OCI-LY7 (cell line): ENCODE measurements around the gene RNF208. TPM values are rescaled to one million over a fixed set of nuclear protein-coding genes. Genes with fewer than 3 reads are reported as not detected.

ENCODE experiments used
- BruUV-seq: library from RNA; stranded (reverse); fragments of 400-500 nt; replicated peaks from 2 replicates; lab custom pipeline; 2021; lab: Mats Ljungman, UMichigan
- CTCF ChIA-PET: fragments of 300-600 bp; sonication (Branson Sonifier 250); formaldehyde crosslinking; loops from one replicate; lab custom pipeline; 2022; ENCODE audit warnings: antibody characterized with exemption; ENCODE audit not compliant: unreplicated experiment; lab: Charles Lee
- POLR2A ChIA-PET: fragments of 300-600 bp; sonication (Branson Sonifier 250); formaldehyde crosslinking; loops from one replicate; lab custom pipeline; 2022; ENCODE audit warnings: antibody characterized with exemption; lab: Charles Lee
- DNase-seq: peaks from one replicate; pipeline ENCODE4 v3.0.0-alpha.2; 2015; ENCODE audit warnings: low spot score
- H2AFZ ChIP-seq: fragments of 200-600 bp; sonication (generic), shearing (Covaris generic); 2 replicates; pipeline ENCODE4 v1.6.1; 2014; ENCODE audit warnings: mild to moderate bottlenecking, antibody characterized with exemption, low read length, moderate library complexity
- H3K27ac ChIP-seq: fragments of 200-600 bp; sonication (generic); 2 replicates; pipeline ENCODE4 v1.5.1; 2014; ENCODE audit warnings: mixed run types, low read depth, mild to moderate bottlenecking, moderate library complexity, low read length, inconsistent platforms; ENCODE audit not compliant: poor library complexity, severe bottlenecking
- H3K36me3 ChIP-seq: fragments of 200-600 bp; sonication (generic); 2 replicates; pipeline ENCODE4 v1.6.1; 2014; ENCODE audit warnings: mild to moderate bottlenecking, antibody characterized with exemption, low read length, moderate library complexity, mixed read lengths; ENCODE audit not compliant: insufficient read depth
- H3K4me1 ChIP-seq: fragments of 200-600 bp; sonication (generic); 2 replicates; pipeline ENCODE4 v1.5.1; 2014; ENCODE audit warnings: mild to moderate bottlenecking, low read length; ENCODE audit not compliant: insufficient read depth, poor library complexity, severe bottlenecking
- H3K4me2 ChIP-seq: fragments of 200-600 bp; sonication (generic); 2 replicates; pipeline ENCODE4 v1.6.1; 2014; ENCODE audit warnings: mild to moderate bottlenecking, low read length
- H3K4me3 ChIP-seq: fragments of 200-600 bp; sonication (generic); 2 replicates; pipeline ENCODE4 v1.5.1; 2014; ENCODE audit warnings: mild to moderate bottlenecking, low read depth, low read length; ENCODE audit not compliant: poor library complexity, severe bottlenecking
- H3K79me2 ChIP-seq: fragments of 200-600 bp; sonication (generic); 2 replicates; pipeline ENCODE4 v1.6.1; 2016; ENCODE audit warnings: low read depth, mild to moderate bottlenecking, low read length, moderate library complexity, mixed read lengths; ENCODE audit not compliant: insufficient read depth
- H3K9me2 ChIP-seq: fragments of 200-600 bp; sonication (generic); 2 replicates; pipeline ENCODE4 v1.6.1; 2016; ENCODE audit warnings: mild to moderate bottlenecking, low read length, mixed read lengths; ENCODE audit not compliant: insufficient read depth
- H3K9me3 ChIP-seq: fragments of 200-600 bp; sonication (generic); 2 replicates; pipeline ENCODE4 v1.6.1; 2014; ENCODE audit warnings: mild to moderate bottlenecking, mixed run types, low read length, mixed read lengths
- H4K20me1 ChIP-seq: fragments of 200-600 bp; sonication (generic); 2 replicates; pipeline ENCODE4 v1.6.1; 2014; ENCODE audit warnings: mild to moderate bottlenecking, antibody characterized with exemption, low read length, moderate library complexity, mixed read lengths; ENCODE audit not compliant: insufficient read depth
- EZH2phosphoT487 ChIP-seq: fragments of 200-600 bp; sonication (generic); IDR thresholded peaks from 2 replicates; pipeline ENCODE4 v1.6.1; 2018; ENCODE audit warnings: low read depth, borderline replicate concordance, mild to moderate bottlenecking, mixed run types, antibody characterized with exemption, low read length, moderate library complexity, mixed read lengths
- intact Hi-C: fragments of 100-400 bp; cut with micrococcal nuclease; formaldehyde crosslinking; loops from one replicate; pipeline ENCODE4 v1.10.0; 2022; ENCODE audit not compliant: unreplicated experiment
- total RNA-seq, 2 experiments: library from RNA; depleted of rRNA in 1 of 2; stranded (reverse); fragments of >200 nt in 1 of 2; shearing (Covaris generic) in 1 of 2; gene quantifications; 2 replicates each; pipeline ENCODE4 v1.2.3, GENCODE V29; 2014 to 2022
- TF ChIP-seq, protein P1 (sequence below): fragments of 200-600 bp; sonication (generic); conservative IDR thresholded peaks from 2 replicates; pipeline ENCODE4 v1.5.1; 2014; ENCODE audit warnings: mild to moderate bottlenecking, antibody characterized with exemption, low read length, moderate library complexity, mixed read lengths

Gene RNF208
- total RNA-seq, 2 experiments from 2014 or later, result 0.47 to 5.5 TPM

- H3K36me3 ChIP-seq, result no peaks in the 10 kb centered on the region; the same call in 1 of the 2 replicates
- ChIA-PET POLR2A (no interaction called here), CTCF (interaction anchor here (0.6 to 1.2 kb wide), 3 partner anchors 59 to 107 kb away, joined by 3 to 6 read pairs (median 3); no protein-coding TSS in a partner anchor)
- H3K27ac ChIP-seq, result peak overlapping the region; percentile 29
- peak overlapping the region; percentile 48 for H3K4me3 ChIP-seq
- H3K4me2 ChIP-seq, result peak overlapping the region; percentile 75
- no peaks in the 10 kb centered on the region for H3K9me2 ChIP-seq
- H4K20me1 ChIP-seq, result no peaks in the 10 kb centered on the region
- peaks cover 49% of the 10 kb centered on the region for H3K4me1 ChIP-seq
- peaks cover 17% of the 10 kb centered on the region; the same call in 1 of the 2 replicates for H3K79me2 ChIP-seq
- peak; percentile 90 for DNase-seq
- no peak overlapping the region for H2AFZ ChIP-seq
- TF ChIP-seq, protein P1, sequence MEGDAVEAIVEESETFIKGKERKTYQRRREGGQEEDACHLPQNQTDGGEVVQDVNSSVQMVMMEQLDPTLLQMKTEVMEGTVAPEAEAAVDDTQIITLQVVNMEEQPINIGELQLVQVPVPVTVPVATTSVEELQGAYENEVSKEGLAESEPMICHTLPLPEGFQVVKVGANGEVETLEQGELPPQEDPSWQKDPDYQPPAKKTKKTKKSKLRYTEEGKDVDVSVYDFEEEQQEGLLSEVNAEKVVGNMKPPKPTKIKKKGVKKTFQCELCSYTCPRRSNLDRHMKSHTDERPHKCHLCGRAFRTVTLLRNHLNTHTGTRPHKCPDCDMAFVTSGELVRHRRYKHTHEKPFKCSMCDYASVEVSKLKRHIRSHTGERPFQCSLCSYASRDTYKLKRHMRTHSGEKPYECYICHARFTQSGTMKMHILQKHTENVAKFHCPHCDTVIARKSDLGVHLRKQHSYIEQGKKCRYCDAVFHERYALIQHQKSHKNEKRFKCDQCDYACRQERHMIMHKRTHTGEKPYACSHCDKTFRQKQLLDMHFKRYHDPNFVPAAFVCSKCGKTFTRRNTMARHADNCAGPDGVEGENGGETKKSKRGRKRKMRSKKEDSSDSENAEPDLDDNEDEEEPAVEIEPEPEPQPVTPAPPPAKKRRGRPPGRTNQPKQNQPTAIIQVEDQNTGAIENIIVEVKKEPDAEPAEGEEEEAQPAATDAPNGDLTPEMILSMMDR, result peak; percentile 99
- TF ChIP-seq EZH2phosphoT487, result no peak
- intact Hi-C loops, result loop anchor here (2.0 kb wide), 2 partner anchors 32 to 168 kb away; no protein-coding TSS in a partner anchor
- BruUV-seq, result no TSS peak
- H3K9me3 ChIP-seq, result no peaks in the 10 kb centered on the region
Observed at GRCh38 chr9:137236238-137236935, 14.3 kb upstream of the RNF208 start.

DNA sequence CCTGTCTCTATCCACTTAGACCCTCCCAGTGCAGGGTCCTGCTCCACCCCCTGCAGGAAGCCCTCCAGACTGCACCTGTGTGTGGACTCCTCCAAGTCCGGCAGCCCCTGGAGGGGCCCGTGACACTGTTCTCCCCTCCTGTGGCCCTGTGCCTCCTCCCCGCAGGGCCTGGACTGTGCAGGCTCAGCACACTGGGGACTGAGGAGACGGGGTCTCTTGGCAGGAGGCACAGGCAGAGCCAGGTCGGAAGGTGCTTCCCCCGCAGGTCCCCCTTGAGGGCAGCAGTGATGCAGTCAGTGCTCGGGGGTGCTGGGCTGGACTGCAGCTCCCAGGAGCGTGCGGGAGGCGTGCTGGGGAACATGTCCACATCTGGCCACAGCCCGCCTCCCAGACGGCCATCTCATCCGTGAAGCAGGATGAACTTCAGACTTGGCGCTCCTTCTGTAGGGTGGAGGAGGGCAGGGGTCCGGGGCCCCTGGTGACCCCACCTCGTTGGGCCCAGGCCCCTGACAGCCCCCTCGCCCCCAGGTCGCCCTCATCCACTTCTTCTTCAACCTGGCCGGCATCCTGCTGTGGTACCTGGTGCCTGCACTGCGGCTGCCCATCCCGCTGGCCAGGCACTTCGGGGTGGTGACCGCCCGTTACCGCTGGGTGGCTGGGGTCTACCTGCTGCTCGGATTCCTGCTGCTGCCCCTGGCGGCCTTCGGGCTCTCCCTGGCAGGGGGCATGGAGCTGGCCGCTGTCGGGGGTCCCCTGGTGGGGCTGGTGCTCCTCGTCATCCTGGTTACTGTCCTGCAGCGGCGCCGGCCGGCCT lies 13.6 kb upstream of the RNF208 start:
- H3K4me1 ChIP-seq, result peaks cover 49% of the 10 kb centered on the region
- H3K27ac ChIP-seq, result no peak overlapping the region
- H3K9me2 ChIP-seq, result no peaks in the 10 kb centered on the region
- BruUV-seq, result no TSS peak
- peak overlapping the region; percentile 75 for H3K4me2 ChIP-seq
- no peak overlapping the region for H2AFZ ChIP-seq
- no peak overlapping the region for H3K4me3 ChIP-seq
- H3K36me3 ChIP-seq, result no peaks in the 10 kb centered on the region; the same call in 1 of the 2 replicates
- H4K20me1 ChIP-seq, result no peaks in the 10 kb centered on the region
- intact Hi-C loops, result loop anchor here (2.0 kb wide), 2 partner anchors 33 to 167 kb away; no protein-coding TSS in a partner anchor
- ChIA-PET POLR2A (no interaction called here), CTCF (interaction anchor here (0.6 to 1.2 kb wide), 4 partner anchors 59 to 288 kb away, joined by 3 to 6 read pairs (median 3); no protein-coding TSS in a partner anchor)
- no peak for TF ChIP-seq EZH2phosphoT487
- TF ChIP-seq, protein P1, result peak; percentile 36
- peaks cover 17% of the 10 kb centered on the region; the same call in 1 of the 2 replicates for H3K79me2 ChIP-seq
- no peaks in the 10 kb centered on the region for H3K9me3 ChIP-seq
- no peak for DNase-seq
